Suprapubic skin (tissue), 3 donors: ENCODE results near the gene GDA.

Source experiments
- CTCF ChIP-seq, 2 donors: fragments of 200-600 bp in 1 of 2; fragments of 450-650 bp in 1 of 2; sonication (generic) in 1 of 2; IDR thresholded peaks; one replicate each; pipeline ENCODE4 v1.5.1; 2016 to 2019; ENCODE audit warnings: antibody characterized with exemption in 2 of 2, mild to moderate bottlenecking in 1 of 2, moderate library complexity in 1 of 2
- POLR2A ChIP-seq, 2 donors: fragments of 450-650 bp; IDR thresholded peaks; one replicate each; pipeline ENCODE4 v1.6.1; 2017; ENCODE audit warnings: antibody characterized with exemption in 2 of 2, mild to moderate bottlenecking in 2 of 2, moderate library complexity in 2 of 2

DNA sequence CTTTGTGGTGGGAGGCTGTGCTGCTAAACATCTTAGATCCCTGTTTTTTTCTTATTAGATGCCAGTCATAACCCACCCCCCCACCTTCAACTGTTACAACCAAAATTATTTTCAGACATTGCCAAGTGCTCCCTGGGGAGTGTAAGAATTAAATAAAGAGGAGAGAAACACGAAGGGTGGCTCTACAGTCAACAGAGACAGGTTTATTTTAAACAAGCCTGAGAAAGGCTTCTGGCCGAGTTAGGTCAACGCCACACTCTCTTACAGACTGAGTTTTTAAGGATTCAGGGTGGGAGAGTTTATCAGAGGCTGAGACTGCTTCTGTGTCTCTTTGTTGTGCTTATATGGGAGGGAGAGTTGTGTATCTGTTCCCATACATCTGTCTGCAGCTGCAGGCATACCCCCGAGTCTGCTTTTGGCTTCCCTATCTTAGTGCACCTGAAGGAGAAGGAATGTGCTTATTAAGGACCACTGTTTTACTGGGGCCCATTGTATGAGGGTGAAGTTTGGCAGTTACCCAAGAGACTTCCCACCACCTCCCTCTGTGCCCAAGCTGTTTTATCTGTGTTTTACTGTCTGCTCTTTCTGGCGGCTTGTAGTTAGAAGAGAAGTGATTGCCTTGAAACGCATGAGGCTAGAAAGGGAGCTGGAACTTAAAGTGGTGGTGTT is 11.4 kb upstream of the GDA start:
- TF ChIP-seq CTCF (IDR thresholded peaks at IDR 0.05) = no peak
- no peak for TF ChIP-seq POLR2A (IDR thresholded peaks at IDR 0.05)
